Heart right ventricle (tissue), 16 donors: ENCODE data around the gene HBB. TPM values are rescaled to one million over a fixed set of nuclear protein-coding genes. Genes with fewer than 3 reads are reported as not detected.
A peak's percentile ranks its signal among the peaks of the same experiment; 100 is the strongest.

ENCODE experiments used
- ATAC-seq, 8 donors: fragments of 200-7000 bp; cut with Tn5 transposase; one replicate each; pipeline ENCODE4 v1.9.1; 2020; ENCODE audit warnings: mild to moderate bottlenecking in 8 of 8, moderate library complexity in 8 of 8, moderate number of reproducible peaks in 1 of 8
- DNase-seq, 2 donors: peaks; one replicate each; pipeline ENCODE4 v3.0.0-alpha.2; 2020
- H3K27ac ChIP-seq, 10 donors: fragments of 200-600 bp; sonication (generic) in 2 of 10; one replicate each; pipeline versions ENCODE4 v1.5.0 to v1.8.0; 2020 to 2022; ENCODE audit warnings: mild to moderate bottlenecking in 3 of 10
- H3K27me3 ChIP-seq, 7 donors: fragments of 200-600 bp; one replicate each; pipeline ENCODE4 v1.8.0; 2021 to 2022; ENCODE audit warnings: mild to moderate bottlenecking in 2 of 7
- H3K36me3 ChIP-seq, 9 donors: fragments of 200-600 bp; sonication (generic) in 1 of 9; one replicate each; pipeline versions ENCODE4 v1.5.0 to v1.8.0; 2020 to 2022; ENCODE audit warnings: mild to moderate bottlenecking in 2 of 9
- H3K4me1 ChIP-seq, 9 donors: fragments of 200-600 bp; sonication (generic) in 1 of 9; one replicate each; pipeline versions ENCODE4 v1.5.0 to v1.8.0; 2020 to 2022; ENCODE audit warnings: mild to moderate bottlenecking in 4 of 9
- H3K4me3 ChIP-seq, 10 donors: fragments of 200-600 bp; sonication (generic) in 2 of 10; one replicate each; pipeline versions ENCODE4 v1.5.0 to v1.8.0; 2020 to 2022; ENCODE audit warnings: mild to moderate bottlenecking in 7 of 10, moderate library complexity in 2 of 10
- H3K9me3 ChIP-seq, 11 donors: fragments of 200-600 bp in 10 of 11; sonication (generic) in 2 of 11; one replicate each; pipeline versions ENCODE4 v1.5.0 to v1.8.0; 2013 to 2022; ENCODE audit warnings: mild to moderate bottlenecking in 2 of 11, control low read depth in 1 of 11, moderate library complexity in 1 of 11
- WGBS, 2 donors: extraction: QIAGEN DNeasy Blood & Tissue Kit; methylation state at CpG; one replicate each; pipeline ENCODE4 v1.1.7; 2013; ENCODE audit warnings: inconsistent platforms in 1 of 2; 5-methylcytosine and 5-hydroxymethylcytosine counted together
- intact Hi-C, 10 donors: fragments of 100-400 bp; cut with DNase I; formaldehyde crosslinking; loops; one replicate each; pipeline versions ENCODE4 v1.11.1 to v1.14.2; 2022
- polyA plus RNA-seq, 2 donors: library from polyadenylated mRNA; stranded (reverse); fragments of 200-250 nt; gene quantifications; one replicate each; pipeline ENCODE4 v1.2.3, GENCODE V29; 2013
- total RNA-seq, 10 donors: library from RNA; stranded (reverse); fragmentation: NEBNext Ultra II Directional in 3 of 10; extraction: Animal tissue kit (Norgen Biotek cat#: 25700) in 3 of 10; gene quantifications; one replicate each; pipeline versions ENCODE4 v1.2.1 to v1.2.4, GENCODE V29; 2021 to 2023
- TF ChIP-seq, protein P1 (sequence below), 9 donors: fragments of 200-600 bp; sonication (generic) in 2 of 9; IDR thresholded peaks; one replicate each; pipeline versions ENCODE4 v1.5.0 to v1.8.0; 2021 to 2022; ENCODE audit warnings: antibody characterized with exemption in 9 of 9, mild to moderate bottlenecking in 5 of 9, moderate library complexity in 1 of 9
- donor health status: Arrhythmogenic right ventricular cardiomyopathy.
- donor health status: ischemic (EF 13 %, LVEDD 7.1; RV severe dilation, severe dysfunction).
- donor health status: healthy with polysubstance abuse.
- donor health status: DM: no; HTN: yes; CAD: no.
- donor health status: DM: no; HTN: no; CAD: no.
- donor health status: ischemic (EF 25% LVEDD 6.9; RV normal size, moderate dysfunction).
- donor health status: ischemic (EF 25% LVEDD 5.7; RV mildly dilated, moderate dysfunction).
- donor health status: healthy.
- donor health status: DM: yes; HTN: yes; CAD: no.
- donor health status: Ischemic cardiomyopathy.
- donor health status: ischemic (EF 35%, LVEDD 5.7; RV mildly dilated, moderate dysfunction).
- donor health status: nonischemic (EF 11% LVEDD 7.7; RV severe dilation, severe dysfunction).
- donor health status: DM: yes; HTN: yes; CAD: no.
- donor health status: PGD.
- donor health status: ischemic (EF 29% LVEDD 5.4; RV normal size, mild dysfunction).
- donor health status: nonischemic (EF 23%, LVEDD 6.1; RV moderate dilation, normal function).

The HBB gene
- total and polyA plus RNA-seq, 12 donors: 39.1 to 1,566 (median 273) TPM; not detected in 1

DNA sequence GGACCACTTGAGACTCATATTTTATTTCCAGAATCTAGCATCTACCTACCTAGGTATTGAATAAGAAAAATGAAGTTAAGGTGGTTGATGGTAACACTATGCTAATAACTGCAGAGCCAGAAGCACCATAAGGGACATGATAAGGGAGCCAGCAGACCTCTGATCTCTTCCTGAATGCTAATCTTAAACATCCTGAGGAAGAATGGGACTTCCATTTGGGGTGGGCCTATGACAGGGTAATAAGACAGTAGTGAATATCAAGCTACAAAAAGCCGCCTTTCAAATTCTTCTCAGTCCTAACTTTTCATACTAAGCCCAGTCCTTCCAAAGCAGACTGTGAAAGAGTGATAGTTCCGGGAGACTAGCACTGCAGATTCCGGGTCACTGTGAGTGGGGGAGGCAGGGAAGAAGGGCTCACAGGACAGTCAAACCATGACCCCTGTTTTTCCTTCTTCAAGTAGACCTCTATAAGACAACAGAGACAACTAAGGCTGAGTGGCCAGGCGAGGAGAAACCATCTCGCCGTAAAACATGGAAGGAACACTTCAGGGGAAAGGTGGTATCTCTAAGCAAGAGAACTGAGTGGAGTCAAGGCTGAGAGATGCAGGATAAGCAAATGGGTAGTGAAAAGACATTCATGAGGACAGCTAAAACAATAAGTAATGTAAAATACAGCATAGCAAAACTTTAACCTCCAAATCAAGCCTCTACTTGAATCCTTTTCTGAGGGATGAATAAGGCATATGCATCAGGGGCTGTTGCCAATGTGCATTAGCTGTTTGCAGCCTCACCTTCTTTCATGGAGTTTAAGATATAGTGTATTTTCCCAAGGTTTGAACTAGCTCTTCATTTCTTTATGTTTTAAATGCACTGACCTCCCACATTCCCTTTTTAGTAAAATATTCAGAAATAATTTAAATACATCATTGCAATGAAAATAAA lies 2.1 kb downstream of the HBB start:
- no peaks in the 10 kb centered on the region for H3K4me1 ChIP-seq
- TF ChIP-seq, protein P1, sequence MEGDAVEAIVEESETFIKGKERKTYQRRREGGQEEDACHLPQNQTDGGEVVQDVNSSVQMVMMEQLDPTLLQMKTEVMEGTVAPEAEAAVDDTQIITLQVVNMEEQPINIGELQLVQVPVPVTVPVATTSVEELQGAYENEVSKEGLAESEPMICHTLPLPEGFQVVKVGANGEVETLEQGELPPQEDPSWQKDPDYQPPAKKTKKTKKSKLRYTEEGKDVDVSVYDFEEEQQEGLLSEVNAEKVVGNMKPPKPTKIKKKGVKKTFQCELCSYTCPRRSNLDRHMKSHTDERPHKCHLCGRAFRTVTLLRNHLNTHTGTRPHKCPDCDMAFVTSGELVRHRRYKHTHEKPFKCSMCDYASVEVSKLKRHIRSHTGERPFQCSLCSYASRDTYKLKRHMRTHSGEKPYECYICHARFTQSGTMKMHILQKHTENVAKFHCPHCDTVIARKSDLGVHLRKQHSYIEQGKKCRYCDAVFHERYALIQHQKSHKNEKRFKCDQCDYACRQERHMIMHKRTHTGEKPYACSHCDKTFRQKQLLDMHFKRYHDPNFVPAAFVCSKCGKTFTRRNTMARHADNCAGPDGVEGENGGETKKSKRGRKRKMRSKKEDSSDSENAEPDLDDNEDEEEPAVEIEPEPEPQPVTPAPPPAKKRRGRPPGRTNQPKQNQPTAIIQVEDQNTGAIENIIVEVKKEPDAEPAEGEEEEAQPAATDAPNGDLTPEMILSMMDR (IDR thresholded peaks at IDR 0.05): no peak
- H3K9me3 ChIP-seq: peaks cover 0 to 9% (median 0%) of the 10 kb centered on the region in 11 donors
- no peak overlapping the region for H3K27ac ChIP-seq
- intact Hi-C loops: no loop called here
- DNase-seq (no peak), ATAC-seq (peak in 4 of 8 donors; percentile 79 to 88 (median 85))
- WGBS, 2 donors: 64 to 71% methylated on average over 6 of the region's 6 CpGs
- no peak overlapping the region for H3K4me3 ChIP-seq
- H3K27me3 ChIP-seq: peaks cover 0 to 8% (median 0%) of the 10 kb centered on the region in 7 donors
- H3K36me3 ChIP-seq: no peaks in the 10 kb centered on the region

DNA sequence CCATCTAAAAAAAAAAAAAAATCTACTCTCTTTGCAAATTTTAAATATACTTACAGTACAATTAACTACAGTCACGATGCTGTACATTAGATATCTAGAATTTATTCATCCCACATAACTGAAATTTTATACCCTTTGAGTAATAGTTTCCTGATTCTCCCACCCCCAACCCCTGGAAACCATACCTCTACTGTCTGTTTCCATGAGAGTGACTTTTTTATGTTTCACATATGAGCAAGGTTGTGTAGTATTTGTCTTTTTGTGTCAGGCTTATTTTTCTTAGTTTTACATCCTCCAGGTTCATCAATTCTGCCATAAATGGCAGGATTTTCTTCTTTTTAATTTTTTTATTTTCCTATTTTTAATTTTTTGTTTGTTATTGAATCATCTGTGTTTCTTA lies 3.2 kb downstream of the HBB start:
- H3K4me1 ChIP-seq: no peaks in the 10 kb centered on the region
- H3K9me3 ChIP-seq: peaks cover 0 to 9% (median 0%) of the 10 kb centered on the region in 11 donors
- WGBS, 2 donors: 63 to 65% methylated on average over 1 of the region's 1 CpG
- DNase-seq (no peak), ATAC-seq (no peak)
- intact Hi-C loops: no loop called here
- TF ChIP-seq, protein P1 (IDR thresholded peaks at IDR 0.05): no peak
- H3K4me3 ChIP-seq: no peak overlapping the region
- H3K36me3 ChIP-seq: no peaks in the 10 kb centered on the region
- peaks cover 0 to 8% (median 0%) of the 10 kb centered on the region in 7 donors for H3K27me3 ChIP-seq
- no peak overlapping the region for H3K27ac ChIP-seq

DNA sequence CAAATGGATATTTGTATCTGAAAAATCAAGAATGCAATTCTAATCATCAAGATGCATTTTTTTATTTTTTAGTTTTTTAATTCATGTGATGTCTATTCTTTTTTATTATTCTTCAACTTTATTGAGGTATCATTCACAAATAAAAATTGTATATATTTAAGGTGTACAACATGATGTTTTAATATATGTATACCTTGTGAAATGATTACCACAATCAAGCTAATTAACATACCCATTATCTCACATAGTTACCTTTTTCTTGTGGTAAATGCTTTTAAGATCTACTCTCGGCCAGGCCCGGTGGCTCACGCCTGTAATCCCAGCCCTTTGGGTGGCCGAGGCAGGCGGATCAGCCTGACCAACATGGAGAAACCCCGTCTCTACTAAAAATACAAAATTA lies 3.7 kb downstream of the HBB start:
- H3K27me3 ChIP-seq: peaks cover 0 to 8% (median 0%) of the 10 kb centered on the region in 7 donors
- ATAC-seq (no peak), DNase-seq (no peak)
- no peak overlapping the region for H3K4me3 ChIP-seq
- intact Hi-C loops: no loop called here
- H3K27ac ChIP-seq: no peak overlapping the region
- H3K9me3 ChIP-seq: peaks cover 0 to 9% (median 0%) of the 10 kb centered on the region in 11 donors
- TF ChIP-seq, protein P1 (IDR thresholded peaks at IDR 0.05): no peak
- no peaks in the 10 kb centered on the region for H3K4me1 ChIP-seq
- 90 to 94% methylated on average over 6 of the region's 6 CpGs for WGBS, 2 donors
- H3K36me3 ChIP-seq: no peaks in the 10 kb centered on the region

DNA sequence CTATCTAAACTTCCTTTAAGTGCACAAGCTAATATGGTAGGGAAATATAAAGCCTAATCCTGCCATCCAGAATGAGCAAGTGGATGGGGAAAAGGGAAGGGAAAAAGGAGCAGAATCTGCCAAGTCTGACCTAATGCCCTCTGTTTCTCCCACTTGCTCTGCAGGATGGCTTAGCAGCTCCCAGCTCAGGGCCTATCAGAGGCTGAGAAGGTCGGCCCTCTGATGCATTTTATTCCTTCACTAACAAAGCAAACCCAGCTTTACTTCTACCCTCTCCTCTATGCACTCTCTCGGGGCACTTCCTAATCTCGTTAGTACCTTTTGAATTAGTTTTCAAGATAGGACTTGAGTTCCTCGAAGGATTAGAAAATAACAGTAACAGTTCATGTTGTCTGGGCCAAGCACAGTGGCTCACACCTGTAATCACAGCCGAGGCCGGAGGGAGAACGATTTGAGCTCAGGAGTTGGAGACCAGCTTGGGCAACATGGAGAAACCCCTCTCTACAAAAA lies 16.4 kb downstream of the HBB start:
- intact Hi-C loops: no loop called here
- WGBS, 2 donors: 38 to 51% methylated on average over 7 of the region's 7 CpGs
- DNase-seq (no peak), ATAC-seq (no peak)
- H3K9me3 ChIP-seq: no peaks in the 10 kb centered on the region
- no peak overlapping the region for H3K4me3 ChIP-seq
- TF ChIP-seq, protein P1 (IDR thresholded peaks at IDR 0.05): no peak
- H3K36me3 ChIP-seq: no peaks in the 10 kb centered on the region
- no peaks in the 10 kb centered on the region for H3K4me1 ChIP-seq
- no peak overlapping the region for H3K27ac ChIP-seq
- H3K27me3 ChIP-seq: no peaks in the 10 kb centered on the region
